Suprapubic skin (tissue), 3 donors: ENCODE data around the gene ZNF614.

Experiments
- CTCF ChIP-seq, 2 donors: fragments of 200-600 bp in 1 of 2; fragments of 450-650 bp in 1 of 2; sonication (generic) in 1 of 2; IDR thresholded peaks; one replicate each; pipeline ENCODE4 v1.5.1; 2016 to 2019; ENCODE audit warnings: antibody characterized with exemption in 2 of 2, mild to moderate bottlenecking in 1 of 2, moderate library complexity in 1 of 2
- POLR2A ChIP-seq, 2 donors: fragments of 450-650 bp; IDR thresholded peaks; one replicate each; pipeline ENCODE4 v1.6.1; 2017; ENCODE audit warnings: antibody characterized with exemption in 2 of 2, mild to moderate bottlenecking in 2 of 2, moderate library complexity in 2 of 2

DNA sequence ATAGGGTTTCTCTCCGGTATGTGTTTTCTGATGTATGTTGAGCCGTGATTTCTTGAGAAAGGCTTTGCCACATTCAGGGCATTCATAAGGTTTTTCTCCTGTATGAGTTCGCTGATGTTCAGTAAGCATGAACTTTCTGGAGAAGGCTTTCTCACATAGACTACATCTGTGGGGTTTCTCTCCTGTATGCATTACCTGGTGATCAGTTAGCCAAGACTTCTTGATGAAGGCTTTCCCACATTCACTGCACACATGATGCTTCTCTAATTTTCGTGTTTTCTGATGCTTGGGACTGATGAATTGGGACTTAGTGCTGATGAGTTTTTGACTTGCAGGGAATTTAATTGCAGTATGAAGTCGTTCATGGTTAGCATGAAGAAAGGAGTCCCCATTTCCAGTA lies 62.6 kb downstream of the ZNF614 start:
- TF ChIP-seq POLR2A (IDR thresholded peaks at IDR 0.05) (no peak), CTCF (IDR thresholded peaks at IDR 0.05) (no peak)
